ENCODE data around the gene XPO4. TPM values are rescaled to one million over a fixed set of nuclear protein-coding genes. Genes with fewer than 3 reads are reported as not detected.
"Not testable (repeated sequence)": the region's sequence is repeated elsewhere in the genome, so short reads cannot be mapped to it uniquely, and the experiment has no call there.

XPO4 gene
- total RNA-seq, 4 donors from 2014 or later: 11.7 to 25.2 (median 13.3) TPM

DNA sequence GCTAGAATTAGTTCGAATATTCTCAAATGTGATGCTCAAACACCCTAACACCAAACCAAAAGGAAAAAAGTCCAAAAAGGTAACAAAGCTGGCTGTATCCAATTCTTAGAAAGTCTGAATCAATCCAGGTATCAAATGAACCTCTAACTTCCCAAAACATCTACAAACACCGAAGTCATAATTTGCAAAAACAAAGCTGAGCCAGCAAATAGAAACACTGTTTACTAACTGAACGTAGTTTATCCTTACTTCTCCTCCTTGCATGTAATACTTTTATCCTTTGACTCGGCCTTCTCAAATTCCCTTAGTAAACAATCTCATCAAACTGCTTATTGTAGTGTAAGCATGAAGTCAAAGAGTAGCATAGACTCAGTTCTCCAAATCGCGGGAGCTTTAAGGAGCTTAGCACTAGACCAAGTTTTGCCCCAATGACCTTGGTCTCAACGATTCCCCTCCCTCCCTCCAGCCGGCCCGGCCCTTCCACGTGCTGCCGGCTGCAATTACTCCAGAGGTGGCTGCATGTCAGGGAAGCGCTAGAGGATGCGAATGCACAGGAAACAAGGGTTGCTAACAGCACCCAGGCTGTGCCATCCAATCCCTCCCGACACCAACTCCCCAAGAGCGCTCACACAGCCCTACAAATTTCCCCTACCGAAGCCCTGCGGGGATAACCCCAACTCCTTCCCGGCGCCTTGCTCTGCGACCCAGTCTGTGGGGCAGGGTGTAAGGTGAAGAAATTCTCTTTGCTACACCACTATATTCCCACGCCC lies 693 bp downstream of the XPO4 start:
- H3K9me3 ChIP-seq: no peaks in the 10 kb centered on the region
- intact Hi-C loops (cut with DNase I; ENCODE audit: low total_unique reads): no loop called here
- in situ Hi-C loops (cut with MboI; ENCODE audit: low pct_ligation_motif_present in 1 of 4, low pct_unique_long_range_greater_than_20kb in 1 of 4, low sequenced_read_pairs in 3 of 4): loop anchor here in 3 of 4 donors (25.0 kb wide), 3 partner anchors 190 to 715 kb away; partner anchors contain the start of genes IL17D (in 2 of the 3) and GJB2 (in 1 of the 3)
- WGBS, 2 donors (ENCODE audit: low coverage in 1 of 2): 2 to 15% methylated on average over 4 to 21 of the region's 21 CpGs
- H3K27me3 ChIP-seq: no peaks in the 10 kb centered on the region
- H3K4me1 ChIP-seq: peaks cover 8 to 19% (median 11%) of the 10 kb centered on the region in 4 donors
- TF ChIP-seq, protein P1, sequence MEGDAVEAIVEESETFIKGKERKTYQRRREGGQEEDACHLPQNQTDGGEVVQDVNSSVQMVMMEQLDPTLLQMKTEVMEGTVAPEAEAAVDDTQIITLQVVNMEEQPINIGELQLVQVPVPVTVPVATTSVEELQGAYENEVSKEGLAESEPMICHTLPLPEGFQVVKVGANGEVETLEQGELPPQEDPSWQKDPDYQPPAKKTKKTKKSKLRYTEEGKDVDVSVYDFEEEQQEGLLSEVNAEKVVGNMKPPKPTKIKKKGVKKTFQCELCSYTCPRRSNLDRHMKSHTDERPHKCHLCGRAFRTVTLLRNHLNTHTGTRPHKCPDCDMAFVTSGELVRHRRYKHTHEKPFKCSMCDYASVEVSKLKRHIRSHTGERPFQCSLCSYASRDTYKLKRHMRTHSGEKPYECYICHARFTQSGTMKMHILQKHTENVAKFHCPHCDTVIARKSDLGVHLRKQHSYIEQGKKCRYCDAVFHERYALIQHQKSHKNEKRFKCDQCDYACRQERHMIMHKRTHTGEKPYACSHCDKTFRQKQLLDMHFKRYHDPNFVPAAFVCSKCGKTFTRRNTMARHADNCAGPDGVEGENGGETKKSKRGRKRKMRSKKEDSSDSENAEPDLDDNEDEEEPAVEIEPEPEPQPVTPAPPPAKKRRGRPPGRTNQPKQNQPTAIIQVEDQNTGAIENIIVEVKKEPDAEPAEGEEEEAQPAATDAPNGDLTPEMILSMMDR (IDR thresholded peaks at IDR 0.05): no peak
- TF ChIP-seq POLR2AphosphoS5 (IDR thresholded peaks at IDR 0.05) (peak in 1 of 3 donors; percentile 15), EP300 (IDR thresholded peaks at IDR 0.05; ENCODE audit: low read depth) (no peak), POLR2A (IDR thresholded peaks at IDR 0.05) (no peak)
- H3K27ac ChIP-seq: peak overlapping the region; percentile 88 to 95 (median 93)
- peak overlapping the region; percentile 54 to 97 (median 90) for H3K4me3 ChIP-seq
- DNase-seq: peak; percentile 57
- no peaks in the 10 kb centered on the region for H3K36me3 ChIP-seq

DNA sequence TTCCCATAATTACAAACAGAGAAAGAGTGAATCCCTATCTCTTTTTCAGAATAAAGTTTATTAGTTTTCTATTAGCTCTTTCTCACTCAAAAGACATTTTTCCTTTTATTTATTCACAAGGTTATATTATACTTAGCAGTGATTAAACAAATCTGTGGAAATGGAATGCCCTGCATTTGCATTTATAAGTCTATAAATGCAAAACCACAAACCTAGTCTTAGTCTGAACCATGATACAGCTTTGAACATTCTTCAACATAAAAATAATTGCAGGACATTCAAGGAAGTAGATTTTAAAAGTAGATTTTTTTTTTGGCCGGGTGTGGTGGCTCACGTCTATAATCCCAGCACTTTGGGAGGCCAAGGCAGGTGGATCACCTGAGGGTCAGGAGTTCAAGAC lies 8.3 kb downstream of the XPO4 start:
- DNase-seq: no peak
- Histone ChIP-seq H3K27ac (no peak overlapping the region), H3K36me3 (no peaks in the 10 kb centered on the region), H3K27me3 (no peaks in the 10 kb centered on the region), H3K9me3 (no peaks in the 10 kb centered on the region), H3K4me1 (no peaks in the 10 kb centered on the region), H3K4me3 (no peak overlapping the region)
- TF ChIP-seq, protein P1 (IDR thresholded peaks at IDR 0.05): no peak
- TF ChIP-seq POLR2AphosphoS5 (IDR thresholded peaks at IDR 0.05) (no peak), EP300 (IDR thresholded peaks at IDR 0.05; ENCODE audit: low read depth) (no peak), POLR2A (IDR thresholded peaks at IDR 0.05) (no peak)
- in situ Hi-C loops (cut with MboI; ENCODE audit: low pct_ligation_motif_present in 1 of 4, low pct_unique_long_range_greater_than_20kb in 1 of 4, low sequenced_read_pairs in 3 of 4) (no loop called here), intact Hi-C loops (cut with DNase I; ENCODE audit: low total_unique reads) (no loop called here)
- WGBS, 2 donors (ENCODE audit: low coverage in 1 of 2): 69 to 81% methylated on average over 2 of the region's 2 CpGs

DNA sequence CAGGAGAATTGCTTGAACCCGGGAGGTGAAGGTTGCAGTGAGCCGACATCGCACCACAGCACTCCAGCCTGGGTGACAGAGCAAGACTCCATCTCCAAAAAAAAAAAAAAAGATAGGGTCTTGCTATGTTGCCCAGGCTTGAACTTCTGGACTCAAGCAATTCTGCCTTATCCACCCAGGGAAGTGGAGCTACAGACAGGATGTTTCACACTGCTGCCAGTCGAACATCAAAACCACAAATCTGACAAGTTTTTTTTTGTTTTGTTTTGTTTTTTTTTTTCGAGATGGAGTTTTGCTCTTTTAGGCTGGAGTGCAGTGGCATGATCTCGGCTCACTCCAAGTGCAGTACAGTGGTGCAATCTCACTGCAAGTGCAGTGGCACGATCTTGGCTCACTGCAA lies 10.8 kb downstream of the XPO4 start:
- Histone ChIP-seq H3K4me1 (no peaks in the 10 kb centered on the region), H3K4me3 (no peak overlapping the region), H3K36me3 (no peaks in the 10 kb centered on the region), H3K27ac (no peak overlapping the region), H3K27me3 (no peaks in the 10 kb centered on the region), H3K9me3 (no peaks in the 10 kb centered on the region)
- 67 to 89% methylated on average over 3 to 7 of the region's 7 CpGs for WGBS, 2 donors (ENCODE audit: low coverage in 1 of 2)
- DNase-seq: no peak
- TF ChIP-seq POLR2A (IDR thresholded peaks at IDR 0.05) (no peak), POLR2AphosphoS5 (IDR thresholded peaks at IDR 0.05) (no peak), EP300 (IDR thresholded peaks at IDR 0.05; ENCODE audit: low read depth) (no peak)
- TF ChIP-seq, protein P1 (IDR thresholded peaks at IDR 0.05): no peak
- in situ Hi-C loops (cut with MboI; ENCODE audit: low pct_ligation_motif_present in 1 of 4, low pct_unique_long_range_greater_than_20kb in 1 of 4, low sequenced_read_pairs in 3 of 4): no loop called here
- intact Hi-C loops (cut with DNase I; ENCODE audit: low total_unique reads): no loop called here

DNA sequence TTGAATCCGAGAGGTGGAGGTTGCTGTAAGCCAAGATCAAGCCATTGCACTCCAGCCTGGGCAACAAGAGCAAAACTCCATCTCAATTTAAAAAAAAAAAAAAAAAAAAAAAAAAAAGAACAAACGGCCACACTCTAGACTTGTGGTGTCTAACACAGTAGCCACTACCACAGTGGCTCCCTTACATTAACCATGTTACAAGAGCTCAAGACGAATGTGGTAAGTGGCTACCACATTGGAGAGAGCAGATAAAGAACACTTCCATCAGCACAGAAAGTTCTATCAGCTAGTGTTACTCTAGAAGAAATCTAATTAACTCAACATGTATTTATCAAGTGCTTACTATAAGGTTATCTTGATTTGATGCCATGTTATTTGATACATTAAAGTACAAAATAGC lies 11.5 kb downstream of the XPO4 start:
- in situ Hi-C loops (cut with MboI; ENCODE audit: low pct_ligation_motif_present in 1 of 4, low pct_unique_long_range_greater_than_20kb in 1 of 4, low sequenced_read_pairs in 3 of 4): no loop called here

DNA sequence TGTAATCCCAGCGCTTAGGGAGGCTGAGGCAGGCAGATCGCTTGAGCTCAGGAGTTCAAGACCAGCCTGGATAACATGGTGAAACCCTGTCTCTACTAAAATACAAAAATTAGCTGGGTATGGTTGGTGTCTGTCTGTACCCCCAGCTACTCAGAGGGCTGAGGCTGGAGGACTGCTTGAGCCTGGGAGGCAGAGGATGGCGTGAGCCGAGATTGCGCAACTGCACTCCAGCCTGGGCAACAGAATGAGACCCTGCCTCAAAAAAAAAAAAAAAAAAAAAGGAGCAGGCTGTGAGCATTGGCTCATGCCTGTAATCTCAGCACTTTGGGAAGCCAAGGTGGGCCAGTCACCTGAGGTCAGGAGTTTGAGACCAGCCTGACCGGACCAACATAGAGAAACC lies 12.0 kb downstream of the XPO4 start:
- DNase-seq; intact Hi-C loops (cut with DNase I; ENCODE audit: low total_unique reads); H3K27ac ChIP-seq; H3K4me1 ChIP-seq; H3K9me3 ChIP-seq; H3K36me3 ChIP-seq; in situ Hi-C loops (cut with MboI; ENCODE audit: low pct_ligation_motif_present in 1 of 4, low pct_unique_long_range_greater_than_20kb in 1 of 4, low sequenced_read_pairs in 3 of 4); H3K4me3 ChIP-seq; H3K27me3 ChIP-seq: not testable (repeated sequence)
- 92 to 96% methylated on average over 2 to 6 of the region's 6 CpGs for WGBS, 2 donors (ENCODE audit: low coverage in 1 of 2)

More for the DNA sequence above, 11.5 kb downstream of the XPO4 start:
- no peak for DNase-seq
- H3K27ac ChIP-seq: no peak overlapping the region
- no peak for TF ChIP-seq EP300 (IDR thresholded peaks at IDR 0.05; ENCODE audit: low read depth)
- TF ChIP-seq, protein P1 (IDR thresholded peaks at IDR 0.05): no peak
- no peak for TF ChIP-seq POLR2A (IDR thresholded peaks at IDR 0.05)
- TF ChIP-seq POLR2AphosphoS5 (IDR thresholded peaks at IDR 0.05): no peak
- no peak overlapping the region for H3K4me3 ChIP-seq
- intact Hi-C loops (cut with DNase I; ENCODE audit: low total_unique reads): no loop called here
- no peaks in the 10 kb centered on the region for H3K9me3 ChIP-seq
- 77 to 100% methylated on average over 1 to 3 of the region's 3 CpGs for WGBS, 2 donors (ENCODE audit: low coverage in 1 of 2)
- no peaks in the 10 kb centered on the region for H3K27me3 ChIP-seq
- H3K4me1 ChIP-seq: no peaks in the 10 kb centered on the region
- no peaks in the 10 kb centered on the region for H3K36me3 ChIP-seq
